GM18502 (cell line): ENCODE measurements around the gene KLF5.
A peak's percentile ranks its signal among the peaks of the same experiment; 100 is the strongest.
"Not testable (repeated sequence)": the region's sequence is repeated elsewhere in the genome, so short reads cannot be mapped to it uniquely, and the experiment has no call there.

ENCODE experiments used
- ATAC-seq: cut with Tn5 transposase; IDR thresholded peaks from one replicate; pipeline ENCODE4 v1.9.1; 2021; ENCODE audit warnings: mild to moderate bottlenecking; ENCODE audit not compliant: unreplicated experiment, poor library complexity

Gene KLF5

GRCh38 chr13:73081256-73081915, 22.6 kb downstream of the KLF5 start:
- no peak for ATAC-seq

- ATAC-seq = no peak
These were observed 23.7 kb downstream of the KLF5 start for GRCh38 chr13:73082471-73082870.

- ATAC-seq = no peak
These were observed 24.1 kb downstream of the KLF5 start for GRCh38 chr13:73082895-73083294.

GRCh38 chr13:73088332-73088935, 29.6 kb downstream of the KLF5 start:
- no peak for ATAC-seq

- ATAC-seq = no peak
These were observed 30.4 kb downstream of the KLF5 start for GRCh38 chr13:73089213-73089612.

GRCh38 chr13:73090116-73090822, 31.5 kb downstream of the KLF5 start:
- ATAC-seq = peak; percentile 81

- no peak for ATAC-seq
These were observed 32.0 kb downstream of the KLF5 start for GRCh38 chr13:73090823-73091187.

GRCh38 chr13:73092829-73093228, 34.0 kb downstream of the KLF5 start:
- ATAC-seq = no peak

- no peak for ATAC-seq
These were observed 37.4 kb downstream of the KLF5 start for GRCh38 chr13:73096173-73096572.

GRCh38 chr13:73096638-73097037, 37.8 kb downstream of the KLF5 start:
- ATAC-seq = no peak

- not testable (repeated sequence) for ATAC-seq
These were observed 42.0 kb downstream of the KLF5 start for GRCh38 chr13:73100781-73101180.

GRCh38 chr13:73101351-73102007, 42.7 kb downstream of the KLF5 start:
- ATAC-seq = no peak

- ATAC-seq = no peak
These were observed 44.4 kb downstream of the KLF5 start for GRCh38 chr13:73103238-73103637.

GRCh38 chr13:73106513-73107178, 47.8 kb downstream of the KLF5 start:
- ATAC-seq = no peak

- ATAC-seq = no peak
These were observed 48.7 kb downstream of the KLF5 start for GRCh38 chr13:73107481-73107880.

GRCh38 chr13:73107970-73108369, 49.2 kb downstream of the KLF5 start:
- no peak for ATAC-seq

GRCh38 chr13:73109288-73109899, 50.6 kb downstream of the KLF5 start:
- ATAC-seq = no peak

GRCh38 chr13:73109969-73110368, 51.2 kb downstream of the KLF5 start:
- no peak for ATAC-seq

GRCh38 chr13:73110814-73111213, 52.0 kb downstream of the KLF5 start:
- no peak for ATAC-seq

GRCh38 chr13:73111331-73111730, 52.5 kb downstream of the KLF5 start:
- no peak for ATAC-seq
